ENCODE measurements around the gene SELENBP1. TPM values are rescaled to one million over a fixed set of nuclear protein-coding genes. Genes with fewer than 3 reads are reported as not detected.
A peak's percentile ranks its signal among the peaks of the same experiment; 100 is the strongest.

Gene SELENBP1
- total and polyA plus RNA-seq, 2 of the 13 experiments (the other 11 are each of a cell fraction or from before 2014, with no cell fraction given), result 27.8 to 29.0 TPM

DNA sequence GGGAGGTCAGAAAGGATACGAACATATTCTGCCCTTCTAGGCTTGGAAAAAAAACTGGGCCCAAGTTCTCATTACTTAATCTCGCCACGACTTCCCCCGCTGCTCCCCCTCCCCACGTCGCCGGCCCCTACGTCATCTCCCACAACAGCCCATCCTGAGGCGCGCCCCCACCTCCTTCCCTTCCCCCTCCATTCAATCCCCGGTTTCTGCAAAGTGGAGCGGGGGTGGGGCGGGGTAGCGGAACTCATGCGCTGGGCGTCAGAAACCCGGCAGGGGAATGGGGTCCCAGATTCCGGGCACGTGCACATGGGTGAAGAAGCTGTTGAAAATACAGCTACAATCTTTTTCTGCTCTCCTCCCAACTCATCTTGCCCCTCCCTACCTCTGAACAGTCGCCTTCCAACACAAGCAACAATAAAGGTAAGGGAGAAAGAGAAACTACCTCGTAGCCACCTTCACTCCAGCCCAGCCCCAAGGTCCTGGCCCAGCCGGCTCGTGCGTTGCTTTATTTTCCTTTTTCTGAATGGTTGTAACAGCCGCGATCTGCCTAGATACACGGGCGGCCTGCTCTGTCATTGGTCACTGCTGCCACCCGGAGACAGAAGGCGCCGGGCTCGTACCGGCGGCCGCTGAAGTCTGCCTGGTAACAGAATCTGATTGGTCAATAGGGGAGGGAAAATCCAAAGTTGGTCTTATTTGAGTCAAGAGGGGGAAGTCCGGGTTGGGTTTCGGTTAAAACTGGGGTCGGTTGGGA, 25.6 kb downstream of the SELENBP1 start, which contains the start of gene RFX5 (continued):
- TF ChIP-seq RNF2 (conservative IDR thresholded peaks at IDR 0.05; ENCODE audit: low read depth) (no peak), EED (CRISPR knock-in tag; IDR thresholded peaks at IDR 0.05) (no peak), ZNF331 (CRISPR knock-in tag; IDR thresholded peaks at IDR 0.05) (no peak), NFE2L2 (IDR thresholded peaks at IDR 0.05; ENCODE audit: low read length) (no peak), ZC3H13 (CRISPR knock-in tag; IDR thresholded peaks at IDR 0.05) (no peak), ZNF34 (CRISPR knock-in tag; IDR thresholded peaks at IDR 0.05; ENCODE audit: borderline replicate concordance) (no peak), ATF7-NPFF (CRISPR knock-in tag; IDR thresholded peaks at IDR 0.05; ENCODE audit: low read depth) (no peak), SP140L (CRISPR knock-in tag; IDR thresholded peaks at IDR 0.05; ENCODE audit: borderline replicate concordance) (no peak), ZBTB34 (CRISPR knock-in tag; IDR thresholded peaks at IDR 0.05) (no peak), THAP9 (CRISPR knock-in tag; IDR thresholded peaks at IDR 0.05; ENCODE audit: borderline replicate concordance) (no peak), SRSF9 (IDR thresholded peaks at IDR 0.05; ENCODE audit: borderline replicate concordance, insufficient read depth, low read depth, low read length, poor library complexity, severe bottlenecking) (no peak), ZBTB40 (IDR thresholded peaks at IDR 0.05) (no peak), ZBTB40 (CRISPR knock-in tag; IDR thresholded peaks at IDR 0.05) (0 out of 2 replicates have a peak, but pooled peaks have one; percentile 24)
- TF ChIP-seq, protein P1, sequence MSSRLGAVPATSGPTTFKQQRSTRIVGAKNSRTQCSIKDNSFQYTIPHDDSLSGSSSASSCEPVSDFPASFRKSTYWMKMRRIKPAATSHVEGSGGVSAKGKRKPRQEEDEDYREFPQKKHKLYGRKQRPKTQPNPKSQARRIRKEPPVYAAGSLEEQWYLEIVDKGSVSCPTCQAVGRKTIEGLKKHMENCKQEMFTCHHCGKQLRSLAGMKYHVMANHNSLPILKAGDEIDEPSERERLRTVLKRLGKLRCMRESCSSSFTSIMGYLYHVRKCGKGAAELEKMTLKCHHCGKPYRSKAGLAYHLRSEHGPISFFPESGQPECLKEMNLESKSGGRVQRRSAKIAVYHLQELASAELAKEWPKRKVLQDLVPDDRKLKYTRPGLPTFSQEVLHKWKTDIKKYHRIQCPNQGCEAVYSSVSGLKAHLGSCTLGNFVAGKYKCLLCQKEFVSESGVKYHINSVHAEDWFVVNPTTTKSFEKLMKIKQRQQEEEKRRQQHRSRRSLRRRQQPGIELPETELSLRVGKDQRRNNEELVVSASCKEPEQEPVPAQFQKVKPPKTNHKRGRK (CRISPR knock-in tag; IDR thresholded peaks at IDR 0.05), result no peak
